ENCODE results near the gene ADK. TPM values are rescaled to one million over a fixed set of nuclear protein-coding genes. Genes with fewer than 3 reads are reported as not detected.

Gene ADK
- total RNA-seq, 1 donor from 2014 or later = 62.0 TPM

DNA sequence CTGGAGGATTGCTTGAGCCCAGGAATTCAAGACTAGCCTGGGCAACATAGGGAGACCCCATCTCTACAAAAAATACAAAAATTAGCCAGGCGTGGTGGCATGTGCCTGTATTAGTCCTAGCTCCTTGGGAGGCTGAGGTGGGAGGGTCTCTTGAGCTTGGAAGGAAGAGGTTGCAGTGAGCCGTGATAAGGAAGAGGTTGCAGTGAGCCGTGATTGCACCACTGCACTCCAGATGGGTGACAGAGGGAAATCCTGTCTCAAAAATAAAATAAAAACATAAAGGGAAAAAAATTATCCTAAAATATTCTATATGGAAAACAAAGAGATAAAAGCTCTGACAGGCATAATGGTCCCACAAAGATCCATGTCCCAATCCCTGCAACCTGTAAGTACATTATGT, 587.5 kb downstream of the ADK start:
- Histone ChIP-seq H3K79me2 (ENCODE audit: insufficient read depth, low read length) (no peaks in the 10 kb centered on the region), H3K27me3 (ENCODE audit: insufficient read depth, low read length) (no peaks in the 10 kb centered on the region), H3K36me3 (ENCODE audit: insufficient read depth, low read length) (no peaks in the 10 kb centered on the region), H3K9me3 (ENCODE audit: insufficient read depth, low read depth, low read length) (no peaks in the 10 kb centered on the region), H2AFZ (ENCODE audit: low read depth, low read length) (no peak overlapping the region), H3K4me3 (ENCODE audit: insufficient read depth, low read depth, low read length) (no peak overlapping the region), H3K4me1 (ENCODE audit: insufficient read depth, low read length) (no peaks in the 10 kb centered on the region), H4K20me1 (ENCODE audit: insufficient read depth, low read length) (no peaks in the 10 kb centered on the region), H3K27ac (ENCODE audit: low read depth, low read length) (no peak overlapping the region), H3K9ac (ENCODE audit: low read length) (no peak overlapping the region), H3K4me2 (ENCODE audit: low read length) (no peak overlapping the region)
- FAIRE-seq = no peak
- Mint-ChIP-seq H3K4me3 (ENCODE audit: unreplicated experiment) (no peak overlapping the region), H3K4me1 (ENCODE audit: low read depth, unreplicated experiment) (no peaks in the 10 kb centered on the region), H3K9me3 (ENCODE audit: unreplicated experiment) (no peaks in the 10 kb centered on the region), H3K27me3 (ENCODE audit: low read depth, unreplicated experiment) (peaks cover 2% of the 10 kb centered on the region), H3K27ac (ENCODE audit: unreplicated experiment) (no peak overlapping the region), H3K36me3 (ENCODE audit: low read depth, unreplicated experiment) (no peaks in the 10 kb centered on the region)
- no peak for DNase-seq (ENCODE audit: low read depth)
- no peak for TF ChIP-seq EZH2 (IDR thresholded peaks at IDR 0.05; ENCODE audit: insufficient read depth, low read length)

DNA sequence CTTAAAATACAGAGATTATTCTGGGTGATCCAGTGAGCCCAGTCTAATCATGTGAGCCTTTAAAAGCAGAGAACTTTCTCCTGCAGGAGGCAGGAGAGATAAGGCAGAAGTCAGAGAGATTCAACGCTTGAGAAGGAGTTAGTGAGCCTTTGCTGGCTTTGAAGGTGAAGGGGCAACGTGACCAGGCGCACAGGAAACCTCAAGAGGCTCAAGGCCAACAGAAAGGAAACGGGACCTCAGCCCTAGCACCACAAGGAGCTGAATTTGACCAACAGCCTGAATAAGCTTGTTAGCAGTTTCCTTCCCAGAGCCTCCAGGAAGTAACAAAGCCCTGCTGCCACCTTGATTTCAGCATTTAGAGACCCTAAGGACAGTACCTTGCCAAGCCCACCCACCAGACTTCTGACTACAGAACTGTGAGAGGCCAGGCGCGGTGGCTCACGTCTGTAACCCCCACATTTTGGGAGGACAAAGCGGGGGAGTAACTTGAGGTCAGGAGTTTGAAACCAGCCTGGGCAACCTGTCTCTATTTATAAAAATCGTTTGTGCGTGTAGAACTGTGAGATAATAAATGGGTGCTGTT, 588.1 kb downstream of the ADK start:
- no peak overlapping the region for H2AFZ ChIP-seq (ENCODE audit: low read depth, low read length)
- DNase-seq (ENCODE audit: low read depth) (no peak), FAIRE-seq (no peak)
- no peaks in the 10 kb centered on the region for H3K9me3 ChIP-seq (ENCODE audit: insufficient read depth, low read depth, low read length)
- H4K20me1 ChIP-seq (ENCODE audit: insufficient read depth, low read length) = no peaks in the 10 kb centered on the region
- H3K79me2 ChIP-seq (ENCODE audit: insufficient read depth, low read length) = no peaks in the 10 kb centered on the region
- H3K4me1 Mint-ChIP-seq (ENCODE audit: low read depth, unreplicated experiment) = no peaks in the 10 kb centered on the region
- H3K9me3 Mint-ChIP-seq (ENCODE audit: unreplicated experiment) = no peaks in the 10 kb centered on the region
- H3K4me3 Mint-ChIP-seq (ENCODE audit: unreplicated experiment) = no peak overlapping the region
- H3K4me2 ChIP-seq (ENCODE audit: low read length) = no peak overlapping the region
- no peaks in the 10 kb centered on the region for H3K36me3 ChIP-seq (ENCODE audit: insufficient read depth, low read length)
- H3K27ac ChIP-seq (ENCODE audit: low read depth, low read length) = no peak overlapping the region
- no peak overlapping the region for H3K9ac ChIP-seq (ENCODE audit: low read length)
- no peaks in the 10 kb centered on the region for H3K4me1 ChIP-seq (ENCODE audit: insufficient read depth, low read length)
- H3K36me3 Mint-ChIP-seq (ENCODE audit: low read depth, unreplicated experiment) = no peaks in the 10 kb centered on the region
- no peak overlapping the region for H3K4me3 ChIP-seq (ENCODE audit: insufficient read depth, low read depth, low read length)
- TF ChIP-seq, protein P1, sequence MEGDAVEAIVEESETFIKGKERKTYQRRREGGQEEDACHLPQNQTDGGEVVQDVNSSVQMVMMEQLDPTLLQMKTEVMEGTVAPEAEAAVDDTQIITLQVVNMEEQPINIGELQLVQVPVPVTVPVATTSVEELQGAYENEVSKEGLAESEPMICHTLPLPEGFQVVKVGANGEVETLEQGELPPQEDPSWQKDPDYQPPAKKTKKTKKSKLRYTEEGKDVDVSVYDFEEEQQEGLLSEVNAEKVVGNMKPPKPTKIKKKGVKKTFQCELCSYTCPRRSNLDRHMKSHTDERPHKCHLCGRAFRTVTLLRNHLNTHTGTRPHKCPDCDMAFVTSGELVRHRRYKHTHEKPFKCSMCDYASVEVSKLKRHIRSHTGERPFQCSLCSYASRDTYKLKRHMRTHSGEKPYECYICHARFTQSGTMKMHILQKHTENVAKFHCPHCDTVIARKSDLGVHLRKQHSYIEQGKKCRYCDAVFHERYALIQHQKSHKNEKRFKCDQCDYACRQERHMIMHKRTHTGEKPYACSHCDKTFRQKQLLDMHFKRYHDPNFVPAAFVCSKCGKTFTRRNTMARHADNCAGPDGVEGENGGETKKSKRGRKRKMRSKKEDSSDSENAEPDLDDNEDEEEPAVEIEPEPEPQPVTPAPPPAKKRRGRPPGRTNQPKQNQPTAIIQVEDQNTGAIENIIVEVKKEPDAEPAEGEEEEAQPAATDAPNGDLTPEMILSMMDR (IDR thresholded peaks at IDR 0.05; ENCODE audit: insufficient read depth, low read depth, low read length) = no peak
- TF ChIP-seq EZH2 (IDR thresholded peaks at IDR 0.05; ENCODE audit: insufficient read depth, low read length) = no peak
- no peak overlapping the region for H3K27ac Mint-ChIP-seq (ENCODE audit: unreplicated experiment)
- H3K27me3 ChIP-seq (ENCODE audit: insufficient read depth, low read length) = no peaks in the 10 kb centered on the region
- H3K27me3 Mint-ChIP-seq (ENCODE audit: low read depth, unreplicated experiment) = peaks cover 2% of the 10 kb centered on the region

DNA sequence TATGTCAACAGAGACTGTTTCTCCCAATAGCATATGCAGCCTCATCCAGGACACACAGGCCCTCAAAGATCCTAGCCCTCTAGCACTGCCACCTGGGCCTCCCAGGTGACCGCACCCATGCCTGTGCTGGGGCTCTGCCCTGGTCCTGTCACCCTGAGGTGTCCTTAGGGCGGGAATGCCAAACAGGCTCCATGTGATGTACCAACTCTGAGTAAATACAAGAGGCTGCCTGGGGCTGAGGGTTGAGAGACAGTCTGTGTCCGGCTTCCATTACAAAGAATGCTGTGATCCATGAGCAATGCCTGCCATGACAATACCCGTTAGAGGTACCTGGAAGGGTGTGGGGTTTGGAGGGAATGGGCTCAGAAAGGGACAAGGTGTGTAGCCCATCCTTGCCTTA, 592.4 kb downstream of the ADK start:
- H3K27ac Mint-ChIP-seq (ENCODE audit: unreplicated experiment) = no peak overlapping the region
- H3K9me3 ChIP-seq (ENCODE audit: insufficient read depth, low read depth, low read length) = no peaks in the 10 kb centered on the region
- no peak overlapping the region for H3K4me3 ChIP-seq (ENCODE audit: insufficient read depth, low read depth, low read length)
- H3K27me3 Mint-ChIP-seq (ENCODE audit: low read depth, unreplicated experiment) = peaks cover 2% of the 10 kb centered on the region
- no peaks in the 10 kb centered on the region for H3K4me1 ChIP-seq (ENCODE audit: insufficient read depth, low read length)
- no peak overlapping the region for H3K9ac ChIP-seq (ENCODE audit: low read length)
- H3K79me2 ChIP-seq (ENCODE audit: insufficient read depth, low read length) = no peaks in the 10 kb centered on the region
- no peaks in the 10 kb centered on the region for H3K4me1 Mint-ChIP-seq (ENCODE audit: low read depth, unreplicated experiment)
- H3K27ac ChIP-seq (ENCODE audit: low read depth, low read length) = no peak overlapping the region
- DNase-seq (ENCODE audit: low read depth) (no peak), FAIRE-seq (no peak)
- no peaks in the 10 kb centered on the region for H4K20me1 ChIP-seq (ENCODE audit: insufficient read depth, low read length)
- H3K36me3 ChIP-seq (ENCODE audit: insufficient read depth, low read length) = no peaks in the 10 kb centered on the region
- no peaks in the 10 kb centered on the region for H3K9me3 Mint-ChIP-seq (ENCODE audit: unreplicated experiment)
- H3K27me3 ChIP-seq (ENCODE audit: insufficient read depth, low read length) = no peaks in the 10 kb centered on the region
- no peak overlapping the region for H3K4me2 ChIP-seq (ENCODE audit: low read length)
- H2AFZ ChIP-seq (ENCODE audit: low read depth, low read length) = no peak overlapping the region
- H3K36me3 Mint-ChIP-seq (ENCODE audit: low read depth, unreplicated experiment) = no peaks in the 10 kb centered on the region
- no peak overlapping the region for H3K4me3 Mint-ChIP-seq (ENCODE audit: unreplicated experiment)
- TF ChIP-seq, protein P1 (IDR thresholded peaks at IDR 0.05; ENCODE audit: insufficient read depth, low read depth, low read length) = no peak
- no peak for TF ChIP-seq EZH2 (IDR thresholded peaks at IDR 0.05; ENCODE audit: insufficient read depth, low read length)
